Peyer's patch (tissue), 4 donors: ENCODE data around the gene FCAR.
"Not testable (repeated sequence)": the region's sequence is repeated elsewhere in the genome, so short reads cannot be mapped to it uniquely, and the experiment has no call there.

Experiments used
- POLR2A ChIP-seq, 2 donors: fragments of 450-650 bp; IDR thresholded peaks; one replicate each; pipeline ENCODE4 v1.5.1; 2017; ENCODE audit warnings: antibody characterized with exemption in 2 of 2, mild to moderate bottlenecking in 2 of 2, moderate library complexity in 2 of 2
- TF ChIP-seq, protein P1 (sequence below), 6 experiments: fragments of 450-650 bp in 4 of 6; fragments of 200-600 bp in 2 of 6; sonication (generic) in 1 of 6; IDR thresholded peaks; one replicate each; pipeline ENCODE4 v1.5.1; 2017 to 2019; ENCODE audit warnings: antibody characterized with exemption in 6 of 6, mild to moderate bottlenecking in 3 of 6, moderate library complexity in 1 of 6

DNA sequence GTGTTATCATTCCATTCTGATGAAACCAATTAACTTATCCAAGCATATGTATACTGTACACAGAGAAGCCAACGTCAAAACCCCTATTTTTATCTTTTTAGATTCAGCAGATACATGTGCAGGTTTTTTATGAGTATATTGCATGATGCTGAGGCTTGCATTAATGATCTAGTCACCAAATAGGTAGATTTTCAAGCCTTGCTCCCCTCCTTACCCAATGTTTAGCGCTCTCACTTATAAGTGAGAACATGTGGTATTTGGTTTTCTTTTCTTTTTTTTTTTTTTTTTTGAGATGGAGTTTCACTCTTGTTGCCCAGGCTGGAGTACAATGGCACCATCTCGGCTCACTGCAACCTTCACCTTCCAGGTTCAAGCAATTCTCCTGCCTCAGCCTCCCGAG is 30.2 kb downstream of the FCAR start:
- TF ChIP-seq, protein P1, sequence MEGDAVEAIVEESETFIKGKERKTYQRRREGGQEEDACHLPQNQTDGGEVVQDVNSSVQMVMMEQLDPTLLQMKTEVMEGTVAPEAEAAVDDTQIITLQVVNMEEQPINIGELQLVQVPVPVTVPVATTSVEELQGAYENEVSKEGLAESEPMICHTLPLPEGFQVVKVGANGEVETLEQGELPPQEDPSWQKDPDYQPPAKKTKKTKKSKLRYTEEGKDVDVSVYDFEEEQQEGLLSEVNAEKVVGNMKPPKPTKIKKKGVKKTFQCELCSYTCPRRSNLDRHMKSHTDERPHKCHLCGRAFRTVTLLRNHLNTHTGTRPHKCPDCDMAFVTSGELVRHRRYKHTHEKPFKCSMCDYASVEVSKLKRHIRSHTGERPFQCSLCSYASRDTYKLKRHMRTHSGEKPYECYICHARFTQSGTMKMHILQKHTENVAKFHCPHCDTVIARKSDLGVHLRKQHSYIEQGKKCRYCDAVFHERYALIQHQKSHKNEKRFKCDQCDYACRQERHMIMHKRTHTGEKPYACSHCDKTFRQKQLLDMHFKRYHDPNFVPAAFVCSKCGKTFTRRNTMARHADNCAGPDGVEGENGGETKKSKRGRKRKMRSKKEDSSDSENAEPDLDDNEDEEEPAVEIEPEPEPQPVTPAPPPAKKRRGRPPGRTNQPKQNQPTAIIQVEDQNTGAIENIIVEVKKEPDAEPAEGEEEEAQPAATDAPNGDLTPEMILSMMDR (IDR thresholded peaks at IDR 0.05) = not testable (repeated sequence)
- not testable (repeated sequence) for TF ChIP-seq POLR2A (IDR thresholded peaks at IDR 0.05)
